ENCODE measurements around the gene STK10.
"Not testable (repeated sequence)": the region's sequence is repeated elsewhere in the genome, so short reads cannot be mapped to it uniquely, and the experiment has no call there.

STK10 gene

DNA sequence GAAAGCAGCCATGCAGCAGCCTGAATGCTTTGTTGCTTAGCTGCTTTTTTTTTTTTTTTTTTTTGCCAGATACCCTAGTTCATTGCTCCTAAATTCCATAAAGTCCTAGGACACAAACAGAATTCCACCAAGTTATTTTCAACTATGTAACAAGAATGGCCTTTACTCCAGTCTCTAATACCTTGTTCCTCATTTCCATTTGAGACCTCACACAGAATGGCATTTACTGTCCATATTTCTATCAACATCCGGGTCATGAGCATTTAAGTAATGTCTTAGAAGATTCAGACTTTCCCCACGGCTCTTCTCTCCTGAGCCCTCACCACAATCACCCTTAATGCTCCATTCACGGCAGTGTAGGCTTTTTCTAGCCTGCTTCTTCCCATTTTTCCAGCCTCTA lies 149.9 kb downstream of the STK10 start:
- no peak overlapping the region for H3K27ac ChIP-seq
- TF ChIP-seq CTCF (conservative IDR thresholded peaks at IDR 0.05) (no peak), ZFX (IDR thresholded peaks at IDR 0.05) (no peak)

- no peak overlapping the region for H3K27ac ChIP-seq
- TF ChIP-seq ZFX (IDR thresholded peaks at IDR 0.05) (no peak), CTCF (conservative IDR thresholded peaks at IDR 0.05) (no peak)
These were observed 153.0 kb downstream of the STK10 start for GRCh38 chr5:172035049-172035448.

DNA sequence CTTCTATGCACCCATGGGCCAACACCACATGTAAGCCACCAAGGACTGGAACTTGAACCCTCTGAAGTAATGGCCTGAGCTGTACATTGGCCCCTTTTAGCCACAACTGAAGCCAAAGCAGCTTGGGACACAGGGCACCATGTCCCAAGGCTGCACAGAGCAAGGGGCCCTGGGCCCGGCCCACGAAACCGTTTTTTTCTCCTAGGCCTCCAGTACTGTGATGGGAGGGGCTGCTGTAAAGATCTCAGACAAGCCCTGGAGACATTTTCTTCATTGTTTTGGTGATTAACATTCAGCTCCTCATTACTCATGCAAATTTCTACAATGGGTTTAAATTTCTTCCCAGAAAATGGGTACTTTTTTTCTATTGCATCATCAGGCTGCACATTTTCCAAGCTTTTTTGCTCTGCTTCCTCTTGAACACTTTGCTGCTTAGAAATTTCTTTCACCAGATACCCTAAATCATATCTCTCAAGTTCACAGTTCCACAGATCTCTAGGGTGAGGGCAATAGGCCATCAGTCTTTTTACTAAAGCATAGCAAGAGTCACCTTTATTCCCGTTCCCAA lies 156.0 kb downstream of the STK10 start:
- no peak for TF ChIP-seq ZFX (IDR thresholded peaks at IDR 0.05)
- TF ChIP-seq CTCF (conservative IDR thresholded peaks at IDR 0.05): no peak
- H3K27ac ChIP-seq: no peak overlapping the region

DNA sequence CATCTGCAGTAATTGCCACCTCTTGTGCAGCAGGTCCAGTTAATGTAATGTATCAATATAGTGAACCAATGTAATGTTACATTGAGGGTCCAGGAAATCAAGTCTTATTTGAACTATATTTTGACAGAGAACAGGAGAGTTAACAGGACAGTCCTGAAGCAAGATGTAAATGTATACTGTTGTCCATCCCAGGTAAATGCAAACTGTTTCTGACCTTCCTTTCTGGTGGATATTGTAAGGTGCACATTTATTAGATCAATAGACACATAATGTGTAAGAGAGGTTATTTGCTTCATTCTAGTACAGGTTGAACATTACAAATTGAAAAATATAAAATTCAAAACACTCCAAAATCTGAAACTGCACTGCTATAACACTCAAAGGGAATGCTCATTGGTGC lies 158.1 kb downstream of the STK10 start:
- no peak overlapping the region for H3K27ac ChIP-seq
- TF ChIP-seq ZFX (IDR thresholded peaks at IDR 0.05): no peak
- TF ChIP-seq CTCF (conservative IDR thresholded peaks at IDR 0.05): no peak

- no peak overlapping the region for H3K27ac ChIP-seq
- no peak for TF ChIP-seq ZFX (IDR thresholded peaks at IDR 0.05)
These were observed 159.9 kb downstream of the STK10 start for GRCh38 chr5:172028167-172028566.

DNA sequence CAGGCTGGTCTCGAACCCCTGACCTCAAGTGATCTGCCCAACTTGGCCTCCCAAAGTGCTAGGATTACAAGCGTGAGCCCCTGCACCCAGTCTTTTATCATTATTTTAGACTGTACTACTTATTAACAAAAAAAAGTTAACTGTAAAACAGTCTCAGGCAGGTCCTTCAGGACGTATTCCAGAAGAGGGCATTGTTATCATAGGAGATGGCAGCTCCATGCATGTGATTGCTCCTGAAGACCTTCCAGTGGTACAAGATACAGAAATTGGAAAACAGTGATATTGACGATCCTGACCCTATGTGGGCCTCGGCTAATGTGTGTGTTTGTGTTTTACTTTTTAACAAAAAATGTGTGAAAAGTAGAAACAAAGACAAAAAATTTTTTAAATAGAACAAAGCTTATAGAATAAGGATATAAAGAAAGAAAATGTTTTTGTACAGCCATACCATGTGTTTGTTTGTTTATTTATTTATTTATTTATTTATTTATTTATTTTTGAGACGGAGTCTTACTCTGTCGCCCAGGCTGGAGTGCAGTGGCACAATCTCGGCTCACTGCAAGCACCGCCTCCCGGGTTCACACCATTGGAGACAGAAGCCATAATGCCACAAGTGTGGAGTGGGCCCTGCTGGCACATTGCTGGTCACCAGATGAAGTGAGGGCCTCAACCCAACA lies 167.8 kb downstream of the STK10 start:
- not testable (repeated sequence) for H3K27ac ChIP-seq

DNA sequence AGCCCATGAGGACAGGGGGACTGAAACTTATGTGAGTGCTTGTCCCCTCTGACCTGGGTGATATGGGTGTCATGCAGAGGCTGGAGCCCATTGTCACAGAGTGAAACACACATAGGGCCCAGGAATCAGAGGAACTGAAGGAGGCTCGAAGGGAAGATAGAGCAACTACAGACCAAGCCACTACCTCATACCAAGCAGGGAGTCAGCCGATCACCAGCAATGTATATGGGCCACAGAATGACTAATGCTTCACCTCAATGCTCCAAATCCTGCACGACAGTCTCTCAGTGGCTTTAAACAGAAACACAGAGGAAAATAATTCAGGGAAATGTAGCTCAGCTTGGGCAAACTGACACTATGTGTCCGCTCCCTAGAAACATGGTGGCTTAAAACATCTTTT lies 172.7 kb downstream of the STK10 start:
- TF ChIP-seq ZFX (IDR thresholded peaks at IDR 0.05): no peak
- no peak for TF ChIP-seq CTCF (conservative IDR thresholded peaks at IDR 0.05)

DNA sequence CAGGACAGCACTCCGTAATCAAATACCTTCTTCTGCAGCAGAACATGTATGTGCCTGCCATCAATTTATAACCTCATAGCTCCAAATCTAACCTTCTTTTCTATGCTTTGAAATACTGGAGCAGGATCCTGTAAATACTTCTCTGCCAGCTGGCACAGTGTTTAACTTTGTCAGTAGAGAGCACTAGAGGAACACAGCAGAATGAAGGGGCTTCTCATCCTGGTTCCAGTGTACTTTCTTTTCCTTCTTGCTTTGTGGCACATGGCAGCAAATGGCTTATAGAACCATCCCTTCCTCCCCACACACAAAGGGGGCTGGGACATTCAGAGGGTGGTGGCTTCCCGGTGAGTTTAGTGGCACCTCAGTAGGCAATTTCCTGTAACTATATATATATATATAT lies 177.7 kb downstream of the STK10 start:
- H3K27ac ChIP-seq: no peak overlapping the region
- TF ChIP-seq CTCF (conservative IDR thresholded peaks at IDR 0.05) (no peak), ZFX (IDR thresholded peaks at IDR 0.05) (no peak)

More for the DNA sequence above, 172.7 kb downstream of the STK10 start:
- H3K27ac ChIP-seq: no peak overlapping the region
